Ovary (tissue), 3 donors: Measurements from ENCODE around the gene NUDCD2.

Experiments used
- CTCF ChIP-seq, 3 donors: fragments of 450-650 bp in 2 of 3; fragments of 200-600 bp in 1 of 3; IDR thresholded peaks; one replicate each; pipeline versions ENCODE4 v1.5.1 to v1.8.0; 2016 to 2022; ENCODE audit warnings: antibody characterized with exemption in 3 of 3, mild to moderate bottlenecking in 1 of 3
- POLR2A ChIP-seq: fragments of 450-650 bp; IDR thresholded peaks from one replicate; pipeline ENCODE4 v1.6.1; 2017; ENCODE audit warnings: antibody characterized with exemption, mild to moderate bottlenecking, moderate library complexity
- donor health status: DM: no; HTN: no; CAD: no.

- TF ChIP-seq POLR2A (no peak), CTCF (IDR thresholded peaks at IDR 0.05) (no peak)
Measured at GRCh38 chr5:163440954-163441353, 18.9 kb downstream of the NUDCD2 start.
